Endodermal cell (in vitro differentiated cells): Measurements from ENCODE around the gene DYRK1A. TPM values are rescaled to one million over a fixed set of nuclear protein-coding genes. Genes with fewer than 3 reads are reported as not detected.
A peak's percentile ranks its signal among the peaks of the same experiment; 100 is the strongest.

ENCODE experiments used
- DNase-seq: peaks from one replicate; pipeline ENCODE4 v3.0.0-alpha.2; 2017
- H3K27ac ChIP-seq: 2 replicates; pipeline ENCODE4 v1.5.1; 2013; ENCODE audit warnings: mild to moderate bottlenecking, low read depth, low read length, moderate library complexity
- H3K27me3 ChIP-seq: 2 replicates; pipeline ENCODE4 v1.6.1; 2013; ENCODE audit warnings: mild to moderate bottlenecking, low read length, moderate library complexity; ENCODE audit not compliant: insufficient read depth, control insufficient read depth, poor library complexity, severe bottlenecking
- H3K36me3 ChIP-seq: 2 replicates; pipeline ENCODE4 v1.7.0; 2013; ENCODE audit warnings: mild to moderate bottlenecking, low read length, moderate library complexity; ENCODE audit not compliant: control insufficient read depth, insufficient read depth
- H3K4me1 ChIP-seq: one replicate; pipeline ENCODE4 v1.7.0; 2013; ENCODE audit warnings: low read length; ENCODE audit not compliant: control insufficient read depth, insufficient read depth
- H3K4me3 ChIP-seq: 2 replicates; pipeline ENCODE4 v1.5.1; 2013; ENCODE audit warnings: mild to moderate bottlenecking, low read length, moderate library complexity
- H3K9ac ChIP-seq: 2 replicates; pipeline ENCODE4 v1.6.1; 2013; ENCODE audit warnings: mild to moderate bottlenecking, low read length, moderate library complexity; ENCODE audit not compliant: poor library complexity, severe bottlenecking; ENCODE audit errors: extremely low read depth
- H3K9me3 ChIP-seq: 2 replicates; pipeline ENCODE4 v1.6.1; 2013; ENCODE audit warnings: mild to moderate bottlenecking, low read length, moderate library complexity; ENCODE audit not compliant: control insufficient read depth
- H3K27ac Mint-ChIP-seq: 2 replicates; pipeline ENCODE4 v1.8.0; 2020; ENCODE audit warnings: mixed read lengths
- H3K27me3 Mint-ChIP-seq: 2 replicates; pipeline ENCODE4 v1.8.0; 2021; ENCODE audit warnings: mild to moderate bottlenecking, mixed read lengths; ENCODE audit not compliant: insufficient read depth
- H3K36me3 Mint-ChIP-seq: 2 replicates; pipeline ENCODE4 v1.8.0; 2020; ENCODE audit warnings: low read depth, mixed read lengths
- H3K4me1 Mint-ChIP-seq: 2 replicates; pipeline ENCODE4 v1.8.0; 2020; ENCODE audit warnings: mixed read lengths
- H3K4me3 Mint-ChIP-seq: 2 replicates; pipeline ENCODE4 v1.8.0; 2020; ENCODE audit warnings: mild to moderate bottlenecking, moderate library complexity, mixed read lengths
- H3K9me3 Mint-ChIP-seq: 2 replicates; pipeline ENCODE4 v1.8.0; 2020; ENCODE audit warnings: mild to moderate bottlenecking, mixed read lengths
- WGBS, 2 experiments: methylation state at CpG; one replicate each; pipeline versions ENCODE4 v1.1.5 to v1.1.7; 2013; ENCODE audit warnings: missing lambda C conversion rate in 2 of 2, mixed read lengths in 1 of 2; ENCODE audit not compliant: insufficient coverage in 1 of 2, insufficient read length in 1 of 2; 5-methylcytosine and 5-hydroxymethylcytosine counted together
- total RNA-seq, 2 donors: library from RNA; stranded (reverse); fragmentation: NEBNext Ultra II Directional in 1 of 2; extraction: Animal tissue kit (Norgen Biotek cat#: 25700) in 1 of 2; gene quantifications; 2 replicates in 1 of 2; 3 replicates in 1 of 2; pipeline ENCODE4 v1.2.1, GENCODE V29; 2021
- TF ChIP-seq, protein P1 (sequence below): fragments of 200-600 bp; sonication (generic); conservative IDR thresholded peaks from 2 replicates; pipeline ENCODE4 v1.5.0; 2021; ENCODE audit warnings: antibody characterized with exemption, mild to moderate bottlenecking

The DYRK1A gene
- total RNA-seq, 2 donors from 2014 or later: 73.9 to 75.2 TPM

DNA sequence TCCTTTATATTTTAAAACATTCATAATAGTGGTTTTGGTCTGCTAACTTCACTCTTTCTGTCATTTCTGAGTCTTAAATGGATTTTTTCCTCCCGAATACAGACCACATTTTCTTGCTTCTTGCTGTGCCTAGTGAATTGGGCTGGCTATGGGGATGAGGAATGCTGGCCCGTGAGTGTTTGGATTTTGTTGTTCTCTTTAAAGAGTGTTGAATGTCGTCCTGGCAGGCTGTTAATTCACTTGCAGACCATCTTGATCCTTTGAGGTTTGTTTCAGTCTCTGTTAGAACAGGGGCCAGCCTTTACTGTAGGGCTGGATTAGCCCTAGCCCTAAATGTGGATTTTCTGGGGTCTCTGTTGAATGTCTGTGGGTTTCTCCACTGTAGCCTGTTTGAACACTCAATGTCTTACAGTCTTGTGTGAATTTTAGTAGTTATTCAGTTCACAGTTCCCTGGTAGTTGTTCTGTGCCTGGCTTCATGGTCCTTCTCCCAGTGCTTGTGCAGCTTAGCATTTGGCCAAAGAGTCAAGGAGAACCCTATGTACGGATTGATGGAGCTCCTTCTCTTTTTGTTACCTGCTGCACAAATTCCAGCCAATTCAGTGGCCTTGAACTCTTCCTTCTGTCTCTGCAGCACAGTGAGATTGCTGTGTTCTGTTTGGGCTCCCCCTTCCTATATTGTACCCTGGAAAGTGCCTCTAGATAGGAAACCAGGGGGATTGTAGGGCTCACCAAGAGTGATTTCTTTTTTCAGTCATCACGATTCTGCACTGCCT is 95.7 kb downstream of the DYRK1A start:
- H3K4me1 ChIP-seq: peaks cover 4% of the 10 kb centered on the region
- H3K4me3 Mint-ChIP-seq: no peak overlapping the region
- no peaks in the 10 kb centered on the region for H3K27me3 ChIP-seq
- no peak for DNase-seq
- H3K27ac Mint-ChIP-seq: peak overlapping the region; percentile 73
- WGBS, 2 experiments: 51 to 78% methylated on average over 2 to 5 of the region's 5 CpGs
- no peaks in the 10 kb centered on the region for H3K9me3 Mint-ChIP-seq
- H3K9me3 ChIP-seq: peaks cover 2% of the 10 kb centered on the region
- no peaks in the 10 kb centered on the region for H3K27me3 Mint-ChIP-seq
- H3K4me1 Mint-ChIP-seq: peaks cover 48% of the 10 kb centered on the region
- TF ChIP-seq, protein P1, sequence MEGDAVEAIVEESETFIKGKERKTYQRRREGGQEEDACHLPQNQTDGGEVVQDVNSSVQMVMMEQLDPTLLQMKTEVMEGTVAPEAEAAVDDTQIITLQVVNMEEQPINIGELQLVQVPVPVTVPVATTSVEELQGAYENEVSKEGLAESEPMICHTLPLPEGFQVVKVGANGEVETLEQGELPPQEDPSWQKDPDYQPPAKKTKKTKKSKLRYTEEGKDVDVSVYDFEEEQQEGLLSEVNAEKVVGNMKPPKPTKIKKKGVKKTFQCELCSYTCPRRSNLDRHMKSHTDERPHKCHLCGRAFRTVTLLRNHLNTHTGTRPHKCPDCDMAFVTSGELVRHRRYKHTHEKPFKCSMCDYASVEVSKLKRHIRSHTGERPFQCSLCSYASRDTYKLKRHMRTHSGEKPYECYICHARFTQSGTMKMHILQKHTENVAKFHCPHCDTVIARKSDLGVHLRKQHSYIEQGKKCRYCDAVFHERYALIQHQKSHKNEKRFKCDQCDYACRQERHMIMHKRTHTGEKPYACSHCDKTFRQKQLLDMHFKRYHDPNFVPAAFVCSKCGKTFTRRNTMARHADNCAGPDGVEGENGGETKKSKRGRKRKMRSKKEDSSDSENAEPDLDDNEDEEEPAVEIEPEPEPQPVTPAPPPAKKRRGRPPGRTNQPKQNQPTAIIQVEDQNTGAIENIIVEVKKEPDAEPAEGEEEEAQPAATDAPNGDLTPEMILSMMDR: no peak
- H3K9ac ChIP-seq: no peak overlapping the region
- H3K36me3 ChIP-seq: peaks cover 14% of the 10 kb centered on the region
- no peak overlapping the region for H3K4me3 ChIP-seq
- H3K27ac ChIP-seq: peak overlapping the region; percentile 15
- H3K36me3 Mint-ChIP-seq: peaks cover 11% of the 10 kb centered on the region

DNA sequence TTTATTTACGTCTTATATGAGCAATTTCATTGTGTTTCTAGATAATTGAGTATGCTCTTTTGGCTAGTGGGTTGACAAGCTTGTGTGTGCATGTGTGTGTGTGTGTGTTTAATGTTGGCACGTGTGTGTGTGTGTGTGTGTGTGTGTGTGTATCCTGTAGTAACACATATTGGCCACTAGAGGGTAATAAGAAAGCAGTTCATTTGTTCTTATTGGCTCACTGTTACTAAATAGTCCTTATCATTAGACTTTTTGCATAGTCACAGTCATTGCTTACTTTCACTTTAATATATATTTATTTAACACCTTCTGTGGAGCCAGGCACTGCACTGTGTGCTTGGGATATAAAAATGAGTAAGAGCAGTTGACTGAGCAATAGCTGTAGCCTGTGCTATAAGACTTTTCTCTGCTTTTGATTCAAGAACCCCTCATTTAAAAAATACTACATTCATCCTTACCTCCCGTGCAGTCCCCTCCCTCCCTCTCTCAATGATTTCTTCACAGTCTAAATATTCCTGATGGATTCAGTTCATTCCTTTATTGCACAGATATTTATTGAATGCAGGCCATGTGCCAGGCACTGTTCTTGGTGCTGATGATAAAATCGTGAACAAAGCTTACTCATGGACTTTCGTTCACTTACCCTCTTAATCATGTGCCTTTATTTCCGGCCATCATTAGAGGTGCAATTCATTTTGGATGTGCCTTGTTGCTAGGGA is 96.7 kb downstream of the DYRK1A start:
- Histone ChIP-seq H3K9me3 (peaks cover 11% of the 10 kb centered on the region), H3K27ac (no peak overlapping the region), H3K9ac (no peak overlapping the region), H3K27me3 (no peaks in the 10 kb centered on the region), H3K4me3 (no peak overlapping the region), H3K36me3 (peaks cover 24% of the 10 kb centered on the region), H3K4me1 (peaks cover 4% of the 10 kb centered on the region)
- H3K27ac Mint-ChIP-seq: peak overlapping the region; percentile 75
- H3K9me3 Mint-ChIP-seq: no peaks in the 10 kb centered on the region
- H3K36me3 Mint-ChIP-seq: peaks cover 20% of the 10 kb centered on the region
- DNase-seq: peak; percentile 62
- no peak overlapping the region for H3K4me3 Mint-ChIP-seq
- 88 to 90% methylated on average over 4 to 5 of the region's 6 CpGs for WGBS, 2 experiments
- H3K4me1 Mint-ChIP-seq: peaks cover 42% of the 10 kb centered on the region
- no peaks in the 10 kb centered on the region for H3K27me3 Mint-ChIP-seq
- TF ChIP-seq, protein P1: peak; percentile 74

DNA sequence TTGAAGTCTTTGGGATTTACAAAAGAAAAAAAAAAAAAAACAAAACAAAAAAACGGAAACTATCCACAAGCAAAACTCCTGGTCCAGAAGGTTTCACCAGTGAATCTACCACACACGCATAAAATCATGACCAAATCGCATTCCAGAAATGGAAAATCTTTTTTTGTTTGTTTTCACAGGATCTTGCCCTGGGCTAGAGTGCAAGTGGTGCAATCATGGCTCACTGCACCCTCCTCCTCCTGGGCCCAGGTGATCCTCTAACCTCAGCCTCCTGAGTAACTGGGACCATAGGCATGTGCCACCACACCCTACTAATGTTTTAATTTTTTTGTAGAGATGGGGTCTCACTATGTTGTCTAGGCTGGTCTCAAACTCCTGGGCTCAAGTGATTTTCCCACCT is 100.5 kb downstream of the DYRK1A start:
- peaks cover 11% of the 10 kb centered on the region for H3K9me3 Mint-ChIP-seq
- H3K4me1 Mint-ChIP-seq: peaks cover 16% of the 10 kb centered on the region
- H3K27me3 ChIP-seq: no peaks in the 10 kb centered on the region
- peaks cover 40% of the 10 kb centered on the region for H3K36me3 ChIP-seq
- no peaks in the 10 kb centered on the region for H3K27me3 Mint-ChIP-seq
- H3K27ac ChIP-seq: no peak overlapping the region
- no peak overlapping the region for H3K27ac Mint-ChIP-seq
- TF ChIP-seq, protein P1: no peak
- WGBS, 2 experiments: 99 to 100% methylated on average over 2 to 3 of the region's 3 CpGs
- no peaks in the 10 kb centered on the region for H3K4me1 ChIP-seq
- no peak for DNase-seq
- H3K36me3 Mint-ChIP-seq: peaks cover 40% of the 10 kb centered on the region
- no peak overlapping the region for H3K4me3 ChIP-seq
- H3K9ac ChIP-seq: no peak overlapping the region
- peaks cover 29% of the 10 kb centered on the region for H3K9me3 ChIP-seq
- H3K4me3 Mint-ChIP-seq: no peak overlapping the region
